Medulla oblongata (tissue), 1 donor: ENCODE data around the gene STAB1.

ENCODE experiments used
- DNase-seq: peaks from one replicate; pipeline ENCODE4 v3.0.0-alpha.2; 2015; ENCODE audit errors: extremely low spot score

The STAB1 gene

DNA sequence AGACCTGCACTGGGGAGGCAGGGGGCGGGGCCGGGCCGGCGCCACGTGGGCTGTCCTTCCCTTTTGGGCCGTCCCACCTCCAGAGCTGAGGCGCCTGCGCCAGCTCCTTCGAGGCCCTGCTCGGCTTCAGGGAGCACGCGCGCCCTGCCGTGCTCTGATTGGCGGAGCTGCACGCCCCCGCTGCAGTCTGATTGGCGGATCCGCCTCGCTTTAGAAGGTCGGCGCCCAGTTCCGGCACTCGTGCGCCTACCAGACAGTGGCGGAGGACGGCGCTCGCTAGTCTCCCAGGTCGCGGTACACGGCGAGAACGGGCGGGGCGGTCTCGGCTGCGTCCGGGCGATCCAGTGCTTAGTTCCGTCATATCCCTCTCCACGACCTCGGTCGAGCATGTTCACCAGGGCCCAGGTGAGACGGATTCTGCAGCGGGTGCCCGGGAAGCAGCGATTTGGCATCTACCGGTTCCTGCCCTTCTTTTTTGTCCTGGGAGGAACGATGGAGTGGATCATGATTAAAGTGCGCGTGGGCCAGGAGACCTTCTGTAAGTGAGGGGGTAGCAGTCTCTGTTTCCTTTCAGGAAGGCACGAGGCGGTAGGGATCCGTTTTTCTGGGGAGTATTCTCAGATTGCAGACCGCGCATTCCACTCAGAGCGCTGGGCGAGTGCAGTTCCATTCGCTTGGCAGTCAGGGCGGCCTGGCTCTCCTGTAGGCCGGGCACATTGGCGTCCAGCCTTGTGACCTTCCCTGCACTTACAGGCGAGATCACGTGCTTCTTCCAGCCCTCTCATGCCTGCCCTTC, 41.4 kb downstream of the STAB1 start, which contains the start of gene UQCC5:
TSS of gene UQCC5 (plus strand) at position 237 of the 796 bp plus-strand sequence. CDS start at position 388, 151 bp downstream.
- DNase-seq: peak; percentile 98

- DNase-seq: no peak
These were observed 42.1 kb downstream of the STAB1 start for GRCh38 chr3:52537165-52537620.

DNA sequence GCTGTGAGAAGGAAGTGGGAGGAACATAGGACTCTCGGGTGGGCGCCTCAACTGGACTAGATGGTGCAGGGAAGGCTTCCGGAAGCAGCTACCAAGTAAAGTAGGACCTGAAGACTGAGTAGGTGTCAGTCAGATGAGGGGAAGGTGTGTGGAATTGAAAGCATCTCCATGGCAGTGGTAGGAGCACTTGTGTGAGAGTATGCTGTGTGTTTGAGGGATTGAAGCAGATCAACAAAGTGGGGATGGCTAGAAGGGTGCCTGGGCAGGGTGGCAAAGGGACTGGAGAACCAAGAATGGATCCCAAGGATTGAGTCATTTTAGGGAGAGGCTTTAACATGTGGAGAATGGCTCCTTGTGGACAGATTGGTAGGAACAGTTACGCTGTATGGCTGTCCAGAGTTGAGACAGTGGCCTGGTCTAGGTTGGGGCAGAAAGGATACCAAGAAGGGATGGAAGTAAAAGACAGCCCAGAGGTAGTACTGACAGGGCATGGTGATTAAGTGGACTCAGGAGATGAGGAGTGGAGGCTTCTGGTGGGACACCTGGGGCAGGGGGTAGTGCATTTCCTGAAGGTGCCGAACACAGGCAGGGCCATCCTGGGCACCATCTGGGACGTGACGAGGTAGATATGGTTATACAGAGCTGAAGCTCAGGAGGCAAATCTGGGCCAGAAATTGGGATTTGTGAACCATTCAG, 42.7 kb downstream of the STAB1 start:
- DNase-seq: no peak

- no peak for DNase-seq
These were observed 44.0 kb downstream of the STAB1 start for GRCh38 chr3:52539010-52539653.

DNA sequence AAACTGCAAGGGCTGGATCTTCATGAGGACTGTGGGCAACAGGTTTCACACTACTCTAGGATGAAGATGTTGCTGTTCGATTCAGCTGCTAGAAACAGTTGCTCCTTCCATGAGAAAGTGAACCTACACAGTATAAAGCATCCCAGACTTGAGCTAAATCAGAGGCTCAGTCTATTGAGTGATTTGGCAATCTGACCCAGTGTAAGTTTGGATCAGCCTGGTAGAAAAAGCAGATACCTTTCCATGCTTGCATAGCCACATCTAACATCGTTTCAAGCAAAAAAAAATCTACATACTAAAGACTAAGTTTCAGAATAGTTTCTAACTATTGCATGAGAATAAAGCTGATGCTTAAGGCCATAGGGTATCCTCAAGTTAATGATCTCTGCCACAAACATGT, 45.9 kb downstream of the STAB1 start:
- no peak for DNase-seq

GRCh38 chr3:52544937-52545336, 49.8 kb downstream of the STAB1 start:
- DNase-seq: no peak

GRCh38 chr3:52546111-52546901, 51.2 kb downstream of the STAB1 start:
- DNase-seq: no peak

- DNase-seq: no peak
These were observed 52.0 kb downstream of the STAB1 start for GRCh38 chr3:52547143-52547542.

DNA sequence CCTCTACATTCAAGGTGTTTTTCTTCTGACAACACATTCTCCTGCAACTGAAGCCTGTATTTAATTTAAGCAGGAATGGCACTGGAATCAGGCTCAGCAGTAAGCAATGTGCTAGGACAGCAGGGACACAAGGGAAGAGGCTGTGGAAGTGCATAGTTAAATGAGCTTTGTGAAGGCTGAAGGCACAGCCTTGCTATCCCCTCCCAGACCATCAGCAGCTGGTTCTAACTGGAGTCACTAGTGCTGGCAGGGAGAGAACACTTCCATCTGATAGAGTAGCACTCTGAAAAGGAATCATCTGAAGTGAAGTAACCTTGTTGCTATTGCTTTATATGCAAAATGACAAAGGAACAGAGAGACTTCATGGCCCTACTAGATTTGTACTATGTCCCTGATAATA, 56.0 kb downstream of the STAB1 start:
- peak; percentile 60 for DNase-seq

DNA sequence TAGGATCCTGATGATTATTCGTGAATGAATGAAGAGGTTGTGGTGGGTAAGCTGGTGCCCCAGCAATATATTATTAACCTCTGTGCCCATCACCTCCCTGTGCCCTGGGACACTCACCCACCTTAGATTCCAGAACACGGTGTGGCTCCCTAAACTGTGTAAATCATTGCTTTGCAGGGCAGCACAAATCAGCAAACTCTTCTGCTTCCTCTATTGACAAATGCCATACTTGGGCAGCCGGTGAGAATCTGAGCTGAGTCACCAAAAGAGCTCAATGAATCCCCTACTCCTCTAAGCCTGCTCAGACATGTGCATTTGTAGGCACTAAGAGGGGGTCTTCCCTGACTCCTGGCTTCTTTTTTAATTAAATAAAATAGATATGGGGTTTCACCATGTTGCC, 57.0 kb downstream of the STAB1 start:
- no peak for DNase-seq

DNA sequence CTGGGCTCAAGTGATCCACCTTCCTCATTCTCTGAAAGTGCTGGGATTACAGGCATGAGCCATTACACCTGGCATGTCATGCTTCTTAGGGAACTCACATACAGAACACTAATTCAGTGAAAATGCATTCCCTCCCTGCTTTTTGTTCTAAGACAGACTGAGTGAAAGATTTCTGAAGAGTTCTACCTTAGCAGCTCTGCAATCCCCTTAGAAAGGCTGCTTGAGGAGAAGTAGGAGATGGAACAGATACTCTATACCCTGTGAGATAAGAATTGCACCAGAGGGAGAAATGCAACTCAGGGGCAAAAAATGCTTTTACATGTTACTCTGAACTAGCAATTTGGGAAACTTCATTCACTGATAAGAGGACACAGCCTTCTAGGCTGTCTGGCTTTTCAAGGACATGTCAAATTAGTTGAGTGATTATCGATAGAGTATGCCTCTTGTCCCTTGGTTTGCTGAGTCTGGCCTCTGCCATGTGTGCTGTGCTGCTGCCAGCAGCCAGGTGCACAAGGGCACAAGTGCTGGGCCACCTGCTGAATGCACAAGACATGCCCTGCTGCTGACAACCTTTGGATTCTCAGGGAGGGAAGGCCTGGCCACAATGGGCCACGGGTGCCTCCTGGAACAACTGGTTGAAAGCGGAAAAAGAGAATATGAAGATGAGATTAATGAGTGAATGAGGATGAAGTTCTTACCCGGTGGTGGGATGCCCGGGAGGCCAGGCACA, 59.1 kb downstream of the STAB1 start:
- DNase-seq: no peak

- no peak for DNase-seq
These were observed 59.9 kb downstream of the STAB1 start for GRCh38 chr3:52555056-52555455.

DNA sequence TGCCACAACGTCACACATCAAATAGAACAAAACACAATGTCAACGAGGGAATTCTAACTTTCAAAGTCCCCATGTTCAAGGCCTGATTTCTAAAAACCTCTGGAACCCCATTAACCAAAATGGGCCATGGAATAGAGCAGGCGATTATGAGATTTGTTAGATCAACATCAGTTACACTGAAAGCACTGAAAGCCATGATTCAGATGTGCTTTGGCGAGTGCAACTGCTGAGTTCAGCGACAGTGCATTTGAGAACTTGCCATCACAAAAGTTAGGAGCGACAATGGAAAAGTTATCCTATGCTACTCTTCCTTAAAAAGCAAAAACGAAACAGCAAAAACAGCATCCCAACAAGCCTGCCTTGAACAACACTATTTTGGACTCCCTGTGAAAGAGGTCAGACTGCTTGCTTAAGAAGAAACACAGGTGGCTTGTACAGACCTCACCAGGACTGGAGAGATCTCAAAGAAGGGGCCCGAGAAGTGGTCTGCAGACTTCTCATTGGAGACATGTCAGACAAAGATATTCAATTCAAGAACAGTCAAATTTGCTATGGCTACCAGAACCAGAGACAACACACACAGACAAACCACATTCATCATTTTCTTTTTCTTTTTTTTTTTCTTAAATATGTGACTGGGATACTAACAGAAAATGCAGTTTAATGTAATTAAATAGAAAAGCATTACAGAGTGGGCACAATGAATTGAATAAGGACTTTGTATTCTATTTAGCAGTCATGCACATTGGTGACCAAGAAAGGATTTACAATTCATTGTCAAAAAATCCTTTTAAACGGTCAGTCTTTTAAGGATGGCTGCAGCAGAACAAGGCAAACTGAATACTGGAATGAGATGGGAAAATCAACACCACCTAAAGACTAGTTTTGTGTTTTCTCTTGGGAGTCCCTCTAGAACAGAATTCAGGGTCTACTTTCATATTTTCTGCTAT, 62.1 kb downstream of the STAB1 start:
- peak; percentile 51 for DNase-seq

DNA sequence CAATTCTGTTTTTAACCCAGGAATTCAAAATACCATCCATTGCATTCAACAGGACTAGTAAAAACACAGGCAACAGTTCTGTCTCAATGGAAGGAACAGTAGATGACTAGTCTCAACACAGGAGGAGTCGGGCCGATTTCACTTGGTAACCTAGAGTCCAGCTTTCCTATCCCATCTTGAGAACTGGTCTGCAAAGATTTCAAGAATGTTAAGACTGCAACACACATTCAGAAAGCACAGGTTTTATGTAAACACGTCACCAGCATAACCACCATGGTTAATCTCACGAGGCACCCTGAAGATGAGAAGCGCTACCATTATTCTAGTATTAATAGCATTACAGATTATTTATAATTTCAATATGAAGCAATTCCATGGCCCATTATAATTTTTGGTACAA, 63.3 kb downstream of the STAB1 start:
- DNase-seq: no peak

DNA sequence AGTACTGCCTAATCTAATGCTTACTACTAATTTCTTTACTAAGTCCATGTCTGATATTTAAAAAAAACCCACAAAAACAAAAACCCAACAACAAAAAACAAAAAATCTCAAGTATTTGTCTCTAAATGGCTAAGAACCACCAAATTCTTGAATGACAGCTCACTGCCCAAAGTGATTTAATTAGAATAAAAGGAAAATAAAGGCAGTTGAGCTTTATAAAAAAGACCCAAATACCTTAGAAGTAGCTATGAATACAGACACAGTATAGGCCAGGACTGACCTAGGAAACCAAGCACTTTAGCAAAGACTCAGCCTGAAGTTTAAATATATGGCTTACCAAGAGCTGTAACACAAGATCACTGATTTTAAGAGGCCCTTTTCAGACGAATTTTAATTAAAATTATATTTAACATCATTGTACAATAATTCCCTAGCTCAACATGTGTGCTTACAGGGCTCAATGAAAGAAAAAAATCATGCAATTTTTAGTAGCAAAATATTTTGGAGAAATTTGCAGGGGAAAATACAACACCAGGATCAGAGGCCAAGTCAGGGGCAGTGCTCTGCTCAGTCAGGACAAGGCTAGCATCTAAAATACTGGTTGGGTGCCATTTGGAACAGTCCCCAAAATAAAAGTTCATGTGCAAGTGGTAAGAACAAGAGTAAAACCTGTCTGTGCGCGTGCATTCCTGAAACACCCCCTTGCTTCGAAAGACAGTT, 66.0 kb downstream of the STAB1 start:
- no peak for DNase-seq

DNA sequence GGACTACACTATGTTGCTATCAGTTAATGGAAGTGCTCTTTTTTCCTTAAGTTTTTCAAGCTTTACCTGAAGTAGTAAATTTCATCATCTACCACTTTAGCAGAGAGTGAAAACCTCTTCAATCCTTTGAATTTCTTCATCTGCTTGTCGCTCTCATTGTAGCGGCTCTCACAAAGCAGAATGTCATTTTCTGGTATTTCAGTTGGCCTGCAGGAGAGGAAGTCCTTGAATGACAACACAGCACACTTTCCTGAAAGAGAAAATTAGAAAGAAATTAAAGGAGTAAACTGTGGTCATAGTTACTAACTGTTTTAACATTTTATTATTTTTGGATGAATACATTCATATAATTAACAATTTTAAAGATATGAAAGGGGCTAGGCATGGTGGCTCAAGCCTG, 68.8 kb downstream of the STAB1 start:
- no peak for DNase-seq

DNA sequence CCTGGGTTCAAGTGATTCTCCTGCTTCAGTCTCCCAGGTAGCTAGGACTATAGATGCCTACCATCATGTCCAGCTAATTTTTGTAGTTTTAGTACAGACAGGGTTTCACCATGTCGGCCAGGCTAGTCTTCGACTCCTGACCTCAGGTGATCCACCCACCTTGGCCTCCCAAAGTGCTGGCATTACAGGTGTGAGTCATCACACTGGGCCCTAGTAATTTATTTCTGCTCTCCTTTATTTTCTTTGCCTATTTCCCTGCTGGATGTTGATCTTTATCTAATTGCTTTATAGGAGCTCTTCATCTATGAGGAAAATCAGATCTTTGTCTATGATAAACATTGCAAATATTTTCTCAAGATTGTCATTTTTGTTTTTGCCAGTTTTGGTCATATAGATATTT, 72.9 kb downstream of the STAB1 start:
- DNase-seq: no peak

DNA sequence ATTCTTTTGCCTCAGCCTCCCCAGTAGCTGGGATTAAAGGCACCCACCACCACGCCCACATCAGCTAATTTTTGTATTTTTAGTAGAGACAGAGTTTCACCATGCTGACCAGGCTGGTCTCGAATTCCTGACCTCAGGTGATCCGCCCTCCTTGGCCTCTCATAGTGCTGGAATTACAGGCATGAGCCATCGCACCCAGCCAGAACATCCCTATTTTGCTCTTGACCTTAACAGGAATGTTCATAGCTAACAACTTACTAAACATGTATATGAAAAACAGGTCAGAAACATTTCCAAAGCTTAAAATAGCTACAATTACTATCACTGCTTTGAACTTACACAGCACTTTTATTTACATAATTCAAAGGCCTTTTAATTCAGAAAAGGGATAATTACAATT, 74.9 kb downstream of the STAB1 start:
- DNase-seq: no peak

DNA sequence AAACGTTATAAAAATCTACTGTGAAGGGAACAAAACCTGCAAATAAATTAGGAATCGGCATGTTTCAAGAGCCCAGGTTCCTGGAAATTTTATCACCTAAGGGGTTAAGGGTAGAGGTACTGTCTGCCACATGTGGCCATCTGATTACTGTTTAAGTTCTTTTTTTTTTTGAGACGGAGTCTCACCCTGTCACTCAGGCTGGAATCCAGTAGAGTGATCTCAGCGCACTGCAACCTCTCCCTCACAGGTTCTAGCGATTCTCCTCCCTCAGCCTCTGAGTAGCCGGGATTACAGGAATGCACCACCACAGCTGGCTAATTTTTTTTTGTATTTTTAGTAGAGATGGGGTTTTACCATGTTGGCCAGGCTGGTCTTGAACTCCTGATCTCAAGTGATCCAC, 77.1 kb downstream of the STAB1 start:
- no peak for DNase-seq
